Breast epithelium (tissue), 4 donors: ENCODE results near the gene ASAP2. TPM values are rescaled to one million over a fixed set of nuclear protein-coding genes. Genes with fewer than 3 reads are reported as not detected.

Source experiments
- DNase-seq, 2 donors: peaks; one replicate each; pipeline ENCODE4 v3.0.0-alpha.2; 2019; ENCODE audit warnings: low spot score in 2 of 2
- H3K27ac ChIP-seq, 2 donors: fragments of 200-600 bp; sonication (generic) in 1 of 2; one replicate each; pipeline ENCODE4 v1.5.1; 2016 to 2019; ENCODE audit warnings: mild to moderate bottlenecking in 1 of 2
- H3K27me3 ChIP-seq, 2 donors: fragments of 200-600 bp; sonication (generic) in 1 of 2; one replicate each; pipeline versions ENCODE4 v1.5.1 to v1.6.0; 2017 to 2019; ENCODE audit warnings: control low read depth in 1 of 2, mild to moderate bottlenecking in 1 of 2
- H3K36me3 ChIP-seq: fragments of 200-600 bp; one replicate; pipeline ENCODE4 v1.5.1; 2019
- H3K4me1 ChIP-seq, 2 donors: fragments of 200-600 bp; sonication (generic); one replicate each; pipeline ENCODE4 v1.5.1; 2016 to 2019; ENCODE audit warnings: control low read depth in 1 of 2
- H3K4me3 ChIP-seq, 3 donors: fragments of 200-600 bp; sonication (generic); 1 replicate in 2 of 3; 2 replicates in 1 of 3; pipeline ENCODE4 v1.5.1; 2016 to 2019; ENCODE audit warnings: mild to moderate bottlenecking in 3 of 3, moderate library complexity in 2 of 3
- H3K9me3 ChIP-seq, 2 donors: fragments of 200-600 bp; sonication (generic) in 1 of 2; one replicate each; pipeline ENCODE4 v1.5.1; 2016 to 2019; ENCODE audit warnings: control low read depth in 1 of 2
- POLR2A ChIP-seq: fragments of 450-650 bp; IDR thresholded peaks from one replicate; pipeline ENCODE4 v1.6.1; 2016; ENCODE audit warnings: antibody characterized with exemption, mild to moderate bottlenecking, moderate library complexity
- POLR2AphosphoS5 ChIP-seq, 3 donors: sonication (generic); formaldehyde crosslinking; IDR thresholded peaks; one replicate each; pipeline ENCODE4 v1.6.1; 2017; ENCODE audit warnings: antibody characterized with exemption in 3 of 3
- intact Hi-C: fragments of 100-400 bp; cut with DNase I; formaldehyde crosslinking; loops from one replicate; pipeline ENCODE4 v1.15.1; 2023; ENCODE audit warnings: low total_unique reads
- total RNA-seq, 3 donors: library from RNA; depleted of rRNA; stranded (reverse); fragments of >200 nt; gene quantifications; one replicate each; pipeline ENCODE4 v1.1.0, GENCODE V29; 2016
- TF ChIP-seq, protein P1 (sequence below), 3 donors: fragments of 450-650 bp; IDR thresholded peaks; one replicate each; pipeline ENCODE4 v1.5.1; 2016 to 2017; ENCODE audit warnings: antibody characterized with exemption in 3 of 3, mild to moderate bottlenecking in 3 of 3, moderate library complexity in 3 of 3

Gene ASAP2
- total RNA-seq, 3 donors from 2014 or later: 14.5 to 24.2 (median 21.0) TPM

DNA sequence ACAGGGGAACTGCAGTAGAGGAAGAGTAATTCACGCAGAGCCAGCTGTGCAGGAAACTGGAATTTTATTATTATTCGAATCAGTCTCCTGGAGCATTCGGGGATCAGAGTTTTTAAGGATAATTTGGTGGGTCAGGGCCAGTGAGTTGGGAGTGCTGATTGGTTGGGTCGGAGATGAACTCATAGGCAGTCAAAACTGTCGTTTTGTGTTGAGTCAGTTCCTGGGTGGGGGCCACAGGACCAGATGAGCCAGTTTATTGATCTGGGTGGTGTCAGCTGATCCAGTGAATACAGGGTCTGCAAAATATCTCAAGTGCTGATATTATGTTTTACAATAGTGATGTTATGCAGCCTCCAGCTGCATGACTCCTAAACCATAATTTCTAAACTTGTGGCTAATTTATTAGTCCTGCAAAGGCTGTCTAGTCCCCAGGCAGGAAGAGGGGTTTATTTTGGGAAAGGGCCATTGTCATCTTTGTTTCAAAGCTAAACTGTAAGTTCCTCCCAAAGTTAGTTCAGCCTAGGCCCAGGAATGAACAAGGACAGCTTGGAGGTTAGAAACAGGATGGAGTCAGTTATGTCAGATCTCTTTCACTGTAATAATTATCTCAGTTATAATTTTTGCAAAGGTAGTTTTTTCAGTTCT is 67.0 kb downstream of the ASAP2 start:
- intact Hi-C loops: no loop called here
- no peaks in the 10 kb centered on the region for H3K4me1 ChIP-seq
- no peak overlapping the region for H3K4me3 ChIP-seq
- no peaks in the 10 kb centered on the region for H3K9me3 ChIP-seq
- DNase-seq: no peak
- H3K27ac ChIP-seq: no peak overlapping the region
- no peaks in the 10 kb centered on the region for H3K36me3 ChIP-seq
- no peaks in the 10 kb centered on the region for H3K27me3 ChIP-seq
- TF ChIP-seq POLR2A (no peak), POLR2AphosphoS5 (IDR thresholded peaks at IDR 0.05) (no peak)
- TF ChIP-seq, protein P1, sequence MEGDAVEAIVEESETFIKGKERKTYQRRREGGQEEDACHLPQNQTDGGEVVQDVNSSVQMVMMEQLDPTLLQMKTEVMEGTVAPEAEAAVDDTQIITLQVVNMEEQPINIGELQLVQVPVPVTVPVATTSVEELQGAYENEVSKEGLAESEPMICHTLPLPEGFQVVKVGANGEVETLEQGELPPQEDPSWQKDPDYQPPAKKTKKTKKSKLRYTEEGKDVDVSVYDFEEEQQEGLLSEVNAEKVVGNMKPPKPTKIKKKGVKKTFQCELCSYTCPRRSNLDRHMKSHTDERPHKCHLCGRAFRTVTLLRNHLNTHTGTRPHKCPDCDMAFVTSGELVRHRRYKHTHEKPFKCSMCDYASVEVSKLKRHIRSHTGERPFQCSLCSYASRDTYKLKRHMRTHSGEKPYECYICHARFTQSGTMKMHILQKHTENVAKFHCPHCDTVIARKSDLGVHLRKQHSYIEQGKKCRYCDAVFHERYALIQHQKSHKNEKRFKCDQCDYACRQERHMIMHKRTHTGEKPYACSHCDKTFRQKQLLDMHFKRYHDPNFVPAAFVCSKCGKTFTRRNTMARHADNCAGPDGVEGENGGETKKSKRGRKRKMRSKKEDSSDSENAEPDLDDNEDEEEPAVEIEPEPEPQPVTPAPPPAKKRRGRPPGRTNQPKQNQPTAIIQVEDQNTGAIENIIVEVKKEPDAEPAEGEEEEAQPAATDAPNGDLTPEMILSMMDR (IDR thresholded peaks at IDR 0.05): no peak

DNA sequence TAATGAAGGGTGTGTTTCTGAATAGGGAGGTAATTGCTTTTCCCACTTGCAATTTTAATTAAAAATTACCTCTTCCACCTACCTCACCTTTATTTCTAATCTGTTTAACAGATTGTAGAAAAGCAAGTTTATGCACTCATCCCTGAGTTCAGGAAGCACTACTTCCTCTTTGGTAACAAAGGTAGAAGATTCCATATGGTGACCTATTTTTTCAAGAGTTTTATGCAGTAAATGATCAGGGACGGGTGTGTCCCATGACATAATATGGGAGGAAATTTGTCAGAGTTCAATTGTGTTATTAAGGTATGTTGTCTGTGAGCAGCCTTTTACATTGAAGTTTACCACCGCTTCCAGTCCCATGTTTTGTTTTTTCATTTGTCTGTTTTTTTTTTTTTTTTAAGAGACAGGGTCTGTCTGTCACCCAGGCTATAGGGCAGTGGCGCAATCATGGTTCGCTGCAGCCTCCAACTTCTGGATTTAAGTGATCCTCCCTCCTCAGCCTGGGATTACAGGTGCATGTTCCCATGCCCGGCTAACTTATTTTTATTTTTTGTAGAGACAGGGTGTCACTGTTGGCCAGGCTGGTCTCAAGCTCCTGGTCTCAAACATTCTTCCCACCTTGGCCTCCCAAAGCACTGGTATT is 68.2 kb downstream of the ASAP2 start:
- TF ChIP-seq POLR2AphosphoS5 (IDR thresholded peaks at IDR 0.05) (no peak), POLR2A (no peak)
- TF ChIP-seq, protein P1 (IDR thresholded peaks at IDR 0.05): no peak
- H3K4me3 ChIP-seq: no peak overlapping the region
- no peak for DNase-seq
- H3K9me3 ChIP-seq: no peaks in the 10 kb centered on the region
- intact Hi-C loops: no loop called here
- H3K27ac ChIP-seq: no peak overlapping the region
- no peaks in the 10 kb centered on the region for H3K27me3 ChIP-seq
- no peaks in the 10 kb centered on the region for H3K4me1 ChIP-seq
- H3K36me3 ChIP-seq: no peaks in the 10 kb centered on the region

DNA sequence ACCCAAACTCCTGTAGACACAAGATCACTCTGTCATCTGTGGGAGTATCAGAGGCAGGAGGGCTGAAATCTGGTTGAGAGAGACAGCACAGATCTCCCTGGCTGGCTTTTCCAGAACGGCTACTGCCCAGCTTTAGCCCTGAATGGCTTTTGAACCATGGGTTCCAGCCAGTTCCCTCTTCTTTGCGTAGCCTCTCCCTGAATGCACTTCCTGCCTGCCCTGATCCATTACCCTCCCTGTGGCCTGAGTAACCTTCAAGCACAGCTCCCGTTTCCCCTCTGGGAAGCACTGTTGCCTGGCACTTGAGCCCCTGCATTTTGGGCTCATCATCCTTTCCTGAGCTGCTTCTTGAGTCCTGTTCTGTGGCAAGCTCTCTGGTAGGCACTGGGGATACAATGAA is 68.8 kb downstream of the ASAP2 start:
- Histone ChIP-seq H3K27ac (no peak overlapping the region), H3K4me1 (no peaks in the 10 kb centered on the region), H3K9me3 (no peaks in the 10 kb centered on the region), H3K36me3 (no peaks in the 10 kb centered on the region), H3K4me3 (no peak overlapping the region), H3K27me3 (no peaks in the 10 kb centered on the region)
- TF ChIP-seq, protein P1 (IDR thresholded peaks at IDR 0.05): no peak
- TF ChIP-seq POLR2AphosphoS5 (IDR thresholded peaks at IDR 0.05) (no peak), POLR2A (no peak)
- no peak for DNase-seq
- intact Hi-C loops: no loop called here

DNA sequence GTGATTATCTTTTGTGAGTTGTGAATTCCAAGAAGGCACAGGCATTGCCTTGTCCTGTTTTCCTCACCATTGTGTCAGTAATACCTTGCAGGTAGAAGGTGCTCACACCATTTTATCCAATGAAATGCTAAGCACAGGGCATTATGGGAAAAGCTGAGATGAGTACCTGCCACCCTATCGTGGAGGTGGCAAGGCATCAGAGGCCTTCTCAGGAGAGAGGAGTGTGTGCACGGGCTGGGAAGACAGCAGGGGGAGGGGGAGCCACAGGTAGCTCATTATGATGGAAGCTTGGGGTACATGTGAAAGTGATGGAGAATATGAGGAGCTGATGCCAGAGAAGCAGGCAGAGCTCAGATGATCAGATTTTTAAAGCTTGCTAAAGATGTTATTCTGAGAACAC is 69.5 kb downstream of the ASAP2 start:
- Histone ChIP-seq H3K9me3 (no peaks in the 10 kb centered on the region), H3K27me3 (no peaks in the 10 kb centered on the region), H3K4me1 (no peaks in the 10 kb centered on the region), H3K27ac (no peak overlapping the region), H3K36me3 (no peaks in the 10 kb centered on the region), H3K4me3 (no peak overlapping the region)
- no peak for DNase-seq
- TF ChIP-seq POLR2AphosphoS5 (IDR thresholded peaks at IDR 0.05): no peak
- TF ChIP-seq, protein P1 (IDR thresholded peaks at IDR 0.05): no peak
- TF ChIP-seq POLR2A: no peak
- intact Hi-C loops: no loop called here

DNA sequence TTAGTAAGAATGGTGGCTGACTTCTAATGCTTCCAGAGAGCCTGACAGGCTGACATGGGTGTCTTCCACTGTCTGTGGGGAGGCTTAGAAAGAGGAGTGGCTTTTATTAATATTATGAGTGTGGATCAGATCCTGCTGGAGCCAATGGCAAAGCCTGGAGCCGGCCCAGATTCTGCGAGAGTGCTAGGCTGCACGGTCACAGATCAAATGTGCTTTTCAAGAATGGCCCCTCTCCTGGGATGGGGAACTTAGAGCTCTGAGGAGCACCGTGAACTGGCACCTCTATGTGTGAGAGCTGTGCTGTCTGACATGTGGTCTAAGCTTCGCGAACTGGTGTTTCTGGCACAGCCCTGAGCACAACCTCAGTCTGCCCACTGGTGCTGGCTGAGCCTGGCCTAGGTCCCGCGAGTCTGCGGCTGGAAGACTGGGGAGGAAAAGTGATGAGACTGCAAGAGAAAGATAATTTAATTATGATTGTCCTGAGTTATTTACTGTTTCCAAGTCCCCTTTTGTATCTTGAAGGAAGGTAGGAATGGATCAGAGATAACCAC is 70.4 kb downstream of the ASAP2 start:
- no peak for TF ChIP-seq POLR2A
- TF ChIP-seq POLR2AphosphoS5 (IDR thresholded peaks at IDR 0.05): no peak
- TF ChIP-seq, protein P1 (IDR thresholded peaks at IDR 0.05): no peak
- no peaks in the 10 kb centered on the region for H3K27me3 ChIP-seq
- no peak overlapping the region for H3K4me3 ChIP-seq
- H3K9me3 ChIP-seq: no peaks in the 10 kb centered on the region
- no peak overlapping the region for H3K27ac ChIP-seq
- no peak for DNase-seq
- H3K36me3 ChIP-seq: no peaks in the 10 kb centered on the region
- intact Hi-C loops: no loop called here
- H3K4me1 ChIP-seq: no peaks in the 10 kb centered on the region
